Effector memory CD4-positive, alpha-beta T cell (primary cell): Measurements from ENCODE around the gene PCGF3.
A peak's percentile ranks its signal among the peaks of the same experiment; 100 is the strongest.
"Not testable (repeated sequence)": the region's sequence is repeated elsewhere in the genome, so short reads cannot be mapped to it uniquely, and the experiment has no call there.

Experiments
- DNase-seq, 3 donors: peaks; one replicate each; pipeline ENCODE4 v3.0.0-alpha.2; 2020
- H3K27ac ChIP-seq: 2 replicates; pipeline ENCODE4 v1.7.0; 2013; ENCODE audit warnings: mild to moderate bottlenecking, low read length, moderate library complexity; ENCODE audit not compliant: insufficient read depth, poor library complexity, severe bottlenecking
- H3K27me3 ChIP-seq: replicated peaks from 2 replicates; pipeline ENCODE4 v1.7.0; 2013; ENCODE audit warnings: mild to moderate bottlenecking, low read length; ENCODE audit not compliant: insufficient read depth, control insufficient read depth, poor library complexity, severe bottlenecking
- H3K36me3 ChIP-seq: 2 replicates; pipeline ENCODE4 v1.7.0; 2013; ENCODE audit warnings: mild to moderate bottlenecking, low read length, moderate library complexity; ENCODE audit not compliant: control insufficient read depth, insufficient read depth
- H3K4me1 ChIP-seq: 2 replicates; pipeline ENCODE4 v1.7.0; 2013; ENCODE audit warnings: low read length, mild to moderate bottlenecking; ENCODE audit not compliant: control insufficient read depth, insufficient read depth, poor library complexity, severe bottlenecking
- H3K4me3 ChIP-seq: 2 replicates; pipeline ENCODE4 v1.7.0; 2013; ENCODE audit warnings: low read length, low read depth, mild to moderate bottlenecking; ENCODE audit not compliant: insufficient read depth, poor library complexity, severe bottlenecking
- H3K9me3 ChIP-seq: 2 replicates; pipeline ENCODE4 v1.7.0; 2013; ENCODE audit warnings: mild to moderate bottlenecking, low read length, moderate library complexity; ENCODE audit not compliant: control insufficient read depth

Gene PCGF3

DNA sequence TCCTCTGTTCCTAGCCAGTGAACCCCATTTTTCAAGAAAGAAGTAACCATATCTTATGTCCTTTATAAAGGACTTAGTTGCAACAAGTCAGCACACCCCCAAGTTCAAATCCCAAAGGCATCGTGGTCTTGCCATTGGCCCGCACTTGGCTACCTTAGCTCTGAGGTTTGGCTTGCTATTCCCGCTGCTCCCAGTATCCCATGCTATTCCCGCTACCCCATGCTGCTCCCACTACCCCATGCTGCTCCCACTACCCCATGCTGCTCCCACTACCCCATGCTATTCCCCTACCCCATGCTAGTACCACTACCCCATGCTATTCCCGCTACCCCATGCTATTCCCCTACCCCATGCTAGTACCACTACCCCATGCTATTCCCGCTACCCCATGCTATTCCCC lies 37.4 kb upstream of the PCGF3 start:
- not testable (repeated sequence) for H3K9me3 ChIP-seq, DNase-seq, H3K27me3 ChIP-seq, H3K4me3 ChIP-seq, H3K27ac ChIP-seq
- Histone ChIP-seq H3K4me1 (peaks cover 15% of the 10 kb centered on the region), H3K36me3 (peaks cover 11% of the 10 kb centered on the region)

DNA sequence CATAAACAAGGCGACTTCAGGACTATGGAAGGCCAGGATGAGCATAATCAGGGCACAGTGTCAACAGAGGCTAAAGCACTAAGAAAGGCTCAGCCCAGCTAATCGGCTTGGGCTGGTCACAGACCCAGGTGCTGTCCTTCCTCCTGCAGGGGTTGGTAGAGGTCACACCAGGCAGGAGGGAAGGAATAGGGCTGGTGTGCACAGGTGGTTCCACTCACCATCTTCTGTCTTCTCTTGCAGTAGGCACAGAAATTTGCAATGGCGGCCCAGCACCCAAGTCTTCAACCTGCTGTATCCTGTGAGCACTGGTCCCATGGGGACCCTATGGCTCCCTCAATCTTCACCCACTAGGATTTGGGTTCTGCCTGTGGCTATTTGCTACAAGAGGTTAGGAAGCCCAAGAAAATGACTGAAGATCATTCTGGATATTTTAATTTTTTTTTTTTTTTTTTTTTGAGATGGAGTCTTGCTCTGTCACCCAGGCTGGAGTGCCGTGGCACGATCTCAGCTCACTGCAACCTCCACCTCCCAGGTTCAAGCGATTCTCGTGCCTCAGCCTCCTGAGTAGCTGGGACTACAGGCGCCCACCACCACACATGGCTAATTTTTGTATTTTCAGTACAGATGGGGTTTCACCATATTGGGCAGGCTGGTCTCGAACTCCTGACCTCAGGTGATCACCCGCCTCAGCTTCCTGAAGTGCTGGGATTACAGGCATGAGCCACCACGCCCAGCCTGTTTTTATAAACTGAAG lies 35.6 kb upstream of the PCGF3 start:
- DNase-seq, H3K4me3 ChIP-seq, H3K9me3 ChIP-seq, H3K27me3 ChIP-seq, H3K27ac ChIP-seq: not testable (repeated sequence)
- peaks cover 11% of the 10 kb centered on the region for H3K36me3 ChIP-seq
- H3K4me1 ChIP-seq = peaks cover 12% of the 10 kb centered on the region

DNA sequence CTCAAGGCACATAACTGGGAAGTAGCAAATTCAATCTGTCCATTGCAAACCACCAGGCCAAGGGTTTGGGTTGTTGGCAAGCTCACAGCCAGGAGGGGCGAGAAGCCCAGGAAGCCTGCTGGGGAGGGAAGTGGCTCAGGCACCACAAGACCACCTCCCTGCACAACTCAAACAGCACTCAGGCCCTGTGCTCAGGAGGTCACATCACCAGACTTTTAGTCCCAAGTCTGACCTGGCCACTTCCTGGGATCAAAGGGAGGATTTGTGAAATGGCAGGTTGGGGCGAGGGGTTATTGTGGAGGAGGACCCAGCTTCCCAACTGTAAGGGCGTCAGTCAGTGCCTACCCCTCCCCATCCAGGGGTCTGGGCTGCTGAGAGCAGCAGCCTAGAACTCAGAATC lies 33.9 kb upstream of the PCGF3 start:
- DNase-seq = no peak
- H3K9me3 ChIP-seq = no peaks in the 10 kb centered on the region
- no peaks in the 10 kb centered on the region for H3K27me3 ChIP-seq
- H3K27ac ChIP-seq = no peak overlapping the region
- peaks cover 17% of the 10 kb centered on the region for H3K4me1 ChIP-seq
- no peak overlapping the region for H3K4me3 ChIP-seq
- H3K36me3 ChIP-seq = peaks cover 11% of the 10 kb centered on the region

DNA sequence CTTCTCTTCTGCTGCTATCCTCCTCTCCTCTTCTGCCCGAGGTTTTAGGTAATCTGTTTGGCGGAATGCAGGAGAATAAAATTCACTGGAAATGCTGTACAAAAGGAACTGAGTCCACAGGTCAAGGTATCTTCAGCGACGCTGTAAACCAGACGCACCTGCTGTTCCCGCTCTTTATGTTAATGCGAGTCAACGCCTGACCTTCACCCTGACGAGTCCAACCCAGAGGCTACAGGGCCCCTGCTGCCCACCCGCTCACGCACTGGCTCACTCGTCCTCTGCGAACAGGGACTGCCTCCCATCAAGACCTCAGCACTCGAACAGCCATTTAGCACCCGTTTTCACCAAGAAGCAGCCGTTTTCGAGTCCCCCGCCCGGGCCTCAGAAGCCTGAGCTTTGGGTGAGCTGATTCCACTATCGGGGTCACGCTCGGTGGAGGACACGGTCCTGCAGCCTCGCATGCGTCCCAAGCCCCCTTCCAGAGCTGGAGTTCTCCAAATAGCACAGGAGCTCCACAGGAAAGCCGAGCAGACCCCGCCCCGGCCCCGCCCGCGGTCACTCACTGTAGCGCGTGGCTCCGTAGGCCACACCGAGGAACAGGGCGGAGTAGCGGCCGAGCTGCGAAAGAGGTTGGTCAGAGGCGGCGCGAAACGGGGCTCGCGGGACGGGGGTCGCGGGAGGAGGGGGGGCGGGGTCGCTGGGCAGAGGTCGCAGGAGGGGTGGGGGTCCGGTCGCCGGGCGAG lies 32.1 kb upstream of the PCGF3 start:
- H3K27me3 ChIP-seq = no peaks in the 10 kb centered on the region
- H3K27ac ChIP-seq = peak overlapping the region; percentile 42
- no peaks in the 10 kb centered on the region for H3K9me3 ChIP-seq
- DNase-seq = no peak
- H3K4me3 ChIP-seq = peak overlapping the region; percentile 97
- H3K36me3 ChIP-seq = peaks cover 11% of the 10 kb centered on the region
- peaks cover 17% of the 10 kb centered on the region for H3K4me1 ChIP-seq

DNA sequence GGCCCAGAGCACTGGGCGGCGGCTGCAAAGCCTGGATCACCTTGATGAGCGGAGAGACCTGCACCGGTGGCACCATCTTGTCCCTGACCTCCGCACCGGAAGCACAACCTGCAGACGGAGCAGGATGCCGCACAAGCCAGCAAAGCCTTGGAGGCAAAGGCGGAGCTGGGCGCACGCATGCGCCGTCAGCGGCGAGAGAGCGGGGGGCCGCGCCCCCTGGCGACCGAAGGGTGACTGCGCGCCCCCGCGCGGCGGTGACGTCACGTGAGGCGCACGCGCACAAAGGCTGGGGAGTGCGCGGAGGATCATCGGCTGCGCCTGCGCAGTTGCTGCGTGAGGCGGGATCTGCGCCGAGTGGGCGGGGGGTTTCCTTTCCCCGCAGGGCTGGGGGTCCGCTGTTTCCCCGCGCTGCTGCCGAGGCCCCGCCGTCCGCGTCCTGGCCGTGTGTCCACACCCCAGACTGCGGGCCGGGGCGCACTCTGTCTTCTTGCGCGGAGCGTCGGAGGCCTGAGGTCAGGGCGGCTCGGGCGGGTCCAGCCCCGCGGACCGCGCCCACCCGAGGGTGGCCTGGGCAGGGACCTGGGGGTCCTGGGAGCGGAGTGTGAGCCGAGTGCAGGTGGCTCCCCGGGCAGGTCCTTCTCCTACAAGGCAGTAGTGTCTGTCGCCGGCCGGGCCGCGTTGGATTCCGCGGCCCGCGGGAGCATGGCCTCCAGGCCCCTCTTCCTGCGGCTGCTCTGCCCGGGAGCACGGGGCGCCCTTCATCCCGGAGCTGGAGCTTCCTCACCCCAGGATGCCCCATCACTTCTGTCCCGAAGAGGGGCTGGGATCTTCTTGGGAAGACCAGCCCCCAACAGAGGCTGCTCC lies 31.2 kb upstream of the PCGF3 start, which contains the start of the genes ATP5ME and MYL5:
Gene ATP5ME, minus strand, starts transcription at position 105 of the 864 bp plus-strand sequence. Its CDS starts 29 bp downstream, at position 76.
Gene MYL5, plus strand, starts transcription at position 371 of the 864 bp plus-strand sequence. CDS start 3,485 bp downstream, outside the sequence.
- H3K27ac ChIP-seq = peak within 1 kb of the TSS; percentile 99
- peaks cover 11% of the 10 kb centered on the region for H3K36me3 ChIP-seq
- H3K27me3 ChIP-seq = no peaks in the 10 kb centered on the region
- H3K4me3 ChIP-seq = peak within 1 kb of the TSS; percentile 97
- no peaks in the 10 kb centered on the region for H3K9me3 ChIP-seq
- peaks cover 17% of the 10 kb centered on the region for H3K4me1 ChIP-seq
- DNase-seq = peak; percentile 96 to 97 (median 97)

DNA sequence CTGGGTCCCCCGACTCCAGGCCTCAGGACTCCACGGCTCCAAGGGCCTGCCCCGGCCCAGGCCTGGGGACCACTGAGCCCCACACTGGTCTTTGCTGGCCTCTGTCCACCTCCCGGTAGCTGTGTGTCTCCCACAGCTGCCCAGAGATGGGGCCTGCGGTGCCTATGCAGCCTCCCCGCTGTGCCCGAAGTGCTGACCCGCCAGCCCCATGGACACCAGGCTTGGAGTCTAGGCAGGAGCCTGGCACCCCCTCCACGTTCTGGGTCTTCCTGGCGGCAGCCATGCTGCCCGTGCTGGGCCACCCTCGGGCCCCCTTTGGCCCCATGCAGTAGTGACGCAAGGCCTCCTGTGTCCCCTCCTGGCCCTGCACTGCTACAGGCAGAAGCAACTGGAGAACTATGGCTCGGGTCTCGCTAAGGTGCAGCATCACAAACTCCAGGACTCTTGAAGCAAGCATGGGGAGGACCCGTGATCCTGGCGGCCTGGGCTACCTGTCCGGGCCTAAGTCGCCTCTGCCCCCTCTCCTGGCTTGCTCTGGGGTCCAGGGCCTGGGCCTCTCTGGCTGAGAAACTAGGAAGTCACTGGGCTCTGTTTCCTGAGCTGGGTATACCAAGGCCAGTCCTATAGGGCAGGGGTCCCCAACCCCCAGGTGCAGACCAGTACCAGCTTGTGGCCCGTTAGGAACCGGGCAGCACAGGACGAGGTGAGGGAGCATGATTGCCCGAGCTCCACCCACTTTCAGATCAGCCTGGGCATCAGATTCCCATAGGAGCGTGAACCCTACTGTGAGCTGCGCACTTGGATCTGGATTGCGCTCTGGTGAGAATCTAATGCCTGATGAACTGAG lies 30.4 kb upstream of the PCGF3 start:
- no peaks in the 10 kb centered on the region for H3K27me3 ChIP-seq
- DNase-seq = no peak
- peak overlapping the region; percentile 97 for H3K4me3 ChIP-seq
- no peaks in the 10 kb centered on the region for H3K9me3 ChIP-seq
- peak overlapping the region; percentile 99 for H3K27ac ChIP-seq
- H3K4me1 ChIP-seq = peaks cover 17% of the 10 kb centered on the region
- peaks cover 11% of the 10 kb centered on the region for H3K36me3 ChIP-seq

DNA sequence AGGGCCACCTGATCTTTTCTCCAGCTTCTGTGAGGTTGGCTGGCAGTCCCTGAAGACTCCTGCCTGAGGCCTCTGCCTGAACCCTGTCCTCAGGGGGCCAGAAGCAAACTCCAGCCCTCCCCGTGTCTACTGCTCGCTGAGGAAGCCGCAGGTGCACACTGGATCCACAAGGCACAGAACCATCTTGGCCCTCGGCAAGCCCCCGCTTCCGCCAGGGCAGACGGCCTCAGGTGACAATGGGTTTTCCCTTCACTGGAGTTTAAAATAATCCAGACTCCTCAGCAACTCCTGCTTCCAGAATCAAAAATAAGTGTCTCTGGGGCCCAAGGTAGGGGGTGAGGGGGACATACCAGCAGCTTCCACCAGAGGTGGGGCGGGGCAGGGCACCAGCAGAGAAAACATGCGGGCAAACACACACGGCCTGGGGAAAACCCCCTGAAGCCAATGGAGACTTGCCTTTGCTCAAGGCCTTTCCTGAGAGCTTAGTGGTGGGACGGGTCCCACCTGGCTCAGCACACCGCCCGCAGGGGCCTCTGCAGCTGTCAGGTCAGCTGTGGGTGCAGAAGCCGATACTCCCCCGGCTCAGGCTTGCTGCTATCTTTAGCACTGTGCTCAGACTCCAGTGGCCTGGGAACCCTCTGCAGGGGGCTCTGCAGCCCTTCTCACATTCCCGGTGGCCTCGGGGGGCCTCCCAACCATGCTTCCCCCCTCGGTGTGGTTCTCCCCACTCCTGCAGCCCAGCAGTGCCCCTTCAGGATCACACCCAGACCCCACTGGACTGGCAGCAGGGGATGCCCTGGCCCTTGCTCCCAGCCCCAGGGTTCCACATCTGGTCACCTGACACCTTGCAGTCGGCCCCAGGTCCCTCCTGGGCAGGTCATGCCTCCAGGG lies 29.4 kb upstream of the PCGF3 start:
- Histone ChIP-seq H3K27ac (no peak overlapping the region), H3K9me3 (no peaks in the 10 kb centered on the region), H3K4me1 (peaks cover 25% of the 10 kb centered on the region), H3K27me3 (no peaks in the 10 kb centered on the region), H3K36me3 (peaks cover 11% of the 10 kb centered on the region), H3K4me3 (no peak overlapping the region)
- no peak for DNase-seq

DNA sequence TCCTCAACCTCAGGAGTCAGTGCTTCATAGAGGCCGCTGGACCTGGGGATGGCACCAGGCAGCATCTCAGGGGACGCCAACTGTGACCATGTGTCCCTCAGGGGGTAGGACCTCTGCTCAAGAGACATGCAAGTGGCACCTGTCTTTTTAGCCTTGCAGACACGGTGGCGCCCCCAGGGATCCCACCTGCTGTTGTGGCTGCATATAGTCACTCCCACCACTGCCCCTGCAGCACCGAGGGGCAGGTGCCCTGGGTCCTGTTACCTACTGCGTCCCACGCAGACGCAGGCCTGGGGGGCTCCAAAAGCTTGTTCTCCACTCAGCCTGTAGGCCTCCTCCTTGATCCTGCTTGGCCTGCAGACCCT lies 28.8 kb upstream of the PCGF3 start:
- H3K36me3 ChIP-seq = peaks cover 7% of the 10 kb centered on the region
- no peak for DNase-seq
- H3K9me3 ChIP-seq = no peaks in the 10 kb centered on the region
- H3K27ac ChIP-seq = no peak overlapping the region
- peaks cover 25% of the 10 kb centered on the region for H3K4me1 ChIP-seq
- H3K4me3 ChIP-seq = no peak overlapping the region
- no peaks in the 10 kb centered on the region for H3K27me3 ChIP-seq
